H1 (cell line): ENCODE data around the gene CEP128. TPM values are rescaled to one million over a fixed set of nuclear protein-coding genes. Genes with fewer than 3 reads are reported as not detected.
"Not testable (repeated sequence)": the region's sequence is repeated elsewhere in the genome, so short reads cannot be mapped to it uniquely, and the experiment has no call there.

Experiments
- CTCF ChIA-PET: fragments of 300-600 bp; sonication (Branson Sonifier 250); formaldehyde crosslinking; loops from one replicate; lab custom pipeline; 2021; ENCODE audit not compliant: partially characterized antibody; lab: Charles Lee
- POLR2A ChIA-PET: fragments of 300-600 bp; sonication (Branson Sonifier 250); formaldehyde crosslinking; loops from one replicate; lab custom pipeline; 2021; ENCODE audit warnings: inconsistent platforms; ENCODE audit not compliant: partially characterized antibody; lab: Charles Lee
- DNase-seq, 2 experiments: peaks; one replicate each; pipeline versions ENCODE4 v3.0.0 to v3.0.0-alpha.2; 2010 to 2022; ENCODE audit warnings: low spot score in 2 of 2, low read depth in 1 of 2, mixed read lengths in 1 of 2
- FAIRE-seq: peaks from 2 replicates; lab custom pipeline; 2011; peaks lifted over from hg19 to GRCh38; lab: Jason Lieb, UNC
- H2AFZ ChIP-seq: 2 replicates; pipeline ENCODE4 v1.8.1; 2012; ENCODE audit warnings: low read length, inconsistent platforms
- H2AK5ac ChIP-seq: 2 replicates; pipeline ENCODE4 v1.6.1; 2013; ENCODE audit warnings: low read depth, low read length
- H2BK120ac ChIP-seq: replicated peaks from 2 replicates; pipeline ENCODE3; 2013; ENCODE audit warnings: low read depth, low read length, inconsistent platforms
- H2BK12ac ChIP-seq: 2 replicates; pipeline ENCODE4 v1.6.1; 2013; ENCODE audit warnings: low read depth, low read length
- H2BK15ac ChIP-seq: 2 replicates; pipeline ENCODE4 v1.6.1; 2013; ENCODE audit warnings: low read length
- H2BK20ac ChIP-seq: 2 replicates; pipeline ENCODE4 v1.6.1; 2013; ENCODE audit warnings: low read length
- H2BK5ac ChIP-seq: 2 replicates; pipeline ENCODE4 v1.6.1; 2013; ENCODE audit warnings: low read depth, low read length
- H3K14ac ChIP-seq: 2 replicates; pipeline ENCODE4 v1.6.1; 2013; ENCODE audit warnings: inconsistent platforms; ENCODE audit not compliant: insufficient read length
- H3K18ac ChIP-seq: 2 replicates; pipeline ENCODE4 v1.6.1; 2013; ENCODE audit warnings: low read length; ENCODE audit errors: extremely low read depth
- H3K23ac ChIP-seq: 2 replicates; pipeline ENCODE4 v1.6.1; 2013; ENCODE audit warnings: inconsistent platforms; ENCODE audit not compliant: insufficient read length
- H3K23me2 ChIP-seq: 2 replicates; pipeline ENCODE4 v1.6.1; 2013; ENCODE audit warnings: low read depth, low read length
- H3K27ac ChIP-seq: 2 replicates; pipeline ENCODE4 v1.6.1; 2011; ENCODE audit warnings: low read depth, low read length, inconsistent platforms
- H3K27me3 ChIP-seq, 4 experiments: replicated peaks in 1 of 4; 1 replicate in 1 of 4; 2 replicates in 3 of 4; pipeline versions ENCODE4 v1.6.1 to v1.8.1; 2011 to 2013; ENCODE audit warnings: low read length in 3 of 4, mild to moderate bottlenecking in 3 of 4, inconsistent platforms in 2 of 4, mixed read lengths in 2 of 4, moderate library complexity in 1 of 4; ENCODE audit not compliant: control insufficient read depth in 3 of 4, insufficient read depth in 3 of 4; ENCODE audit errors: extremely low read depth in 1 of 4
- H3K36me3 ChIP-seq, 4 experiments: 2 replicates each; pipeline versions ENCODE4 v1.6.1 to v1.8.1; 2011 to 2013; ENCODE audit warnings: mild to moderate bottlenecking in 4 of 4, low read length in 3 of 4, moderate library complexity in 2 of 4, control low read depth in 1 of 4, inconsistent platforms in 1 of 4; ENCODE audit not compliant: insufficient read depth in 4 of 4, control insufficient read depth in 2 of 4
- H3K4ac ChIP-seq: replicated peaks from 2 replicates; pipeline ENCODE3; 2013; ENCODE audit warnings: low read length, low read depth, mixed read lengths, inconsistent platforms; ENCODE audit not compliant: insufficient read length
- H3K4me1 ChIP-seq, 4 experiments: replicated peaks in 1 of 4; 1 replicate in 1 of 4; 2 replicates in 3 of 4; pipeline versions ENCODE4 v1.6.1 to v1.8.1; 2011 to 2013; ENCODE audit warnings: low read length in 3 of 4, inconsistent platforms in 2 of 4, mixed read lengths in 1 of 4; ENCODE audit not compliant: insufficient read depth in 4 of 4, control insufficient read depth in 3 of 4
- H3K4me2 ChIP-seq, 2 experiments: 2 replicates each; pipeline versions ENCODE4 v1.6.1 to v1.8.1; 2011 to 2013; ENCODE audit warnings: low read depth in 2 of 2, low read length in 2 of 2, control low read depth in 1 of 2, inconsistent platforms in 1 of 2, mild to moderate bottlenecking in 1 of 2; ENCODE audit not compliant: insufficient read depth in 1 of 2
- H3K4me3 ChIP-seq, 4 experiments: fragments of 200-600, 300-600 bp in 1 of 4; sonication (generic), shearing (Covaris generic), sonication (Bioruptor Twin) in 1 of 4; 2 replicates each; pipeline versions ENCODE4 v1.5.1 to v1.8.1; 2011 to 2016; ENCODE audit warnings: low read length in 4 of 4, low read depth in 3 of 4, control low read depth in 2 of 4, inconsistent platforms in 2 of 4, mild to moderate bottlenecking in 2 of 4, mixed read lengths in 1 of 4, moderate library complexity in 1 of 4; ENCODE audit not compliant: insufficient read depth in 2 of 4; ENCODE audit errors: extremely low read depth in 1 of 4
- H3K56ac ChIP-seq: replicated peaks from 2 replicates; pipeline ENCODE3; 2013; ENCODE audit warnings: low read depth, mild to moderate bottlenecking, mixed read lengths, low read length, inconsistent platforms; ENCODE audit not compliant: insufficient read length
- H3K79me1 ChIP-seq: 2 replicates; pipeline ENCODE4 v1.6.1; 2013; ENCODE audit warnings: low read depth, low read length, control low read depth
- H3K79me2 ChIP-seq, 2 experiments: 2 replicates each; pipeline versions ENCODE4 v1.6.1 to v1.8.1; 2012 to 2013; ENCODE audit warnings: low read length in 2 of 2, mild to moderate bottlenecking in 2 of 2, inconsistent platforms in 1 of 2; ENCODE audit not compliant: insufficient read depth in 2 of 2, control insufficient read depth in 1 of 2
- H3K9ac ChIP-seq, 4 experiments: replicated peaks in 1 of 4; 1 replicate in 1 of 4; 2 replicates in 3 of 4; pipeline versions ENCODE4 v1.6.1 to v1.8.1; 2011 to 2013; ENCODE audit warnings: low read depth in 3 of 4, low read length in 3 of 4, control low read depth in 2 of 4, mild to moderate bottlenecking in 2 of 4, moderate library complexity in 2 of 4, inconsistent platforms in 1 of 4; ENCODE audit errors: extremely low read depth in 1 of 4
- H3K9me3 ChIP-seq, 2 experiments: 2 replicates each; pipeline versions ENCODE4 v1.6.1 to v1.8.1; 2012 to 2013; ENCODE audit warnings: mild to moderate bottlenecking in 2 of 2, moderate library complexity in 2 of 2, control low read depth in 1 of 2, inconsistent platforms in 1 of 2, low read depth in 1 of 2, low read length in 1 of 2, mixed read lengths in 1 of 2; ENCODE audit not compliant: insufficient read depth in 2 of 2
- H4K20me1 ChIP-seq, 2 experiments: replicated peaks in 1 of 2; 2 replicates each; pipeline versions ENCODE3 to v1.8.1; 2011 to 2013; ENCODE audit warnings: inconsistent platforms in 2 of 2, low read length in 2 of 2, mild to moderate bottlenecking in 1 of 2; ENCODE audit not compliant: insufficient read depth in 2 of 2, control insufficient read depth in 1 of 2
- H4K5ac ChIP-seq: 2 replicates; pipeline ENCODE4 v1.6.1; 2013; ENCODE audit warnings: low read length, low read depth, mixed read lengths, inconsistent platforms; ENCODE audit not compliant: insufficient read length
- H4K8ac ChIP-seq: 2 replicates; pipeline ENCODE4 v1.8.0; 2013; ENCODE audit warnings: mild to moderate bottlenecking, moderate library complexity, low read length, inconsistent platforms; ENCODE audit not compliant: insufficient read depth; ENCODE audit errors: extremely low read depth
- H4K91ac ChIP-seq: replicated peaks from 2 replicates; pipeline ENCODE3; 2013; ENCODE audit warnings: low read length, mixed read lengths, inconsistent platforms; ENCODE audit not compliant: insufficient read length
- CHD1 ChIP-seq: IDR thresholded peaks from 2 replicates; pipeline ENCODE4 v1.6.1; 2012; ENCODE audit warnings: low read depth, low read length, improper control_type of control experiment
- PHF8 ChIP-seq: fragments of 200-600 bp; sonication (generic); conservative IDR thresholded peaks from 2 replicates; pipeline ENCODE4 v1.7.1; 2012; ENCODE audit warnings: low read depth, mild to moderate bottlenecking, inconsistent platforms, low read length, moderate library complexity
- RBBP5 ChIP-seq: IDR thresholded peaks from 2 replicates; pipeline ENCODE4 v1.7.1; 2012; ENCODE audit warnings: low read depth, mild to moderate bottlenecking, inconsistent platforms, low read length, moderate library complexity, borderline replicate concordance
- SIX5 ChIP-seq: IDR thresholded peaks from 2 replicates; pipeline ENCODE4 v1.6.1; 2011; ENCODE audit warnings: mild to moderate bottlenecking, low read depth, low read length
- TAF7 ChIP-seq: optimal IDR thresholded peaks from 2 replicates; pipeline ENCODE3; 2011; ENCODE audit warnings: low read depth, mild to moderate bottlenecking, inconsistent platforms, low read length, moderate library complexity, borderline replicate concordance
- TEAD4 ChIP-seq: IDR thresholded peaks from 2 replicates; pipeline ENCODE4 v1.6.1; 2012; ENCODE audit warnings: low read depth, low read length, inconsistent platforms, mixed read lengths
- WGBS, 2 experiments: shearing (Covaris generic) in 1 of 2; methylation state at CpG; one replicate each; pipeline versions ENCODE4 v1.1.6 to v1.1.7; 2013 to 2015; ENCODE audit warnings: low lambda C conversion rate in 2 of 2, mixed read lengths in 2 of 2, inconsistent platforms in 1 of 2, low coverage in 1 of 2, missing lambda C conversion rate in 1 of 2; ENCODE audit not compliant: insufficient replicate concordance in 2 of 2, insufficient coverage in 1 of 2, insufficient read length in 1 of 2; ENCODE audit errors: extremely low coverage in 1 of 2, missing lambda C conversion rate in 1 of 2; 5-methylcytosine and 5-hydroxymethylcytosine counted together
- polyA plus RNA-seq, 7 experiments: library from polyadenylated mRNA; depleted of rRNA in 3 of 7; stranded (reverse) in 5 of 7; unstranded in 2 of 7; fragments of >200 nt in 5 of 7; fragments of 200-250 nt in 2 of 7; gene quantifications; 1 replicate in 5 of 7; 2 replicates in 1 of 7; 4 replicates in 1 of 7; pipeline versions ENCODE4 v1.2.1 to v1.2.3, GENCODE V29; 2011 to 2013; ENCODE audit warnings: missing spikeins in 2 of 7, mixed read lengths in 2 of 7
- total RNA-seq: library from RNA; stranded (reverse); fragmentation: NEBNext Ultra II Directional; extraction: Animal tissue kit (Norgen Biotek cat#: 25700); gene quantifications from 2 replicates; pipeline ENCODE4 v1.2.1, GENCODE V29; 2021
- TF ChIP-seq, protein P1 (sequence below): IDR thresholded peaks from 2 replicates; pipeline ENCODE4 v1.6.1; 2012; ENCODE audit warnings: low read length, inconsistent platforms

The CEP128 gene
- total and polyA plus RNA-seq, 2 of the 8 experiments (the other 6 are each of a cell fraction or from before 2014, with no cell fraction given) = 1.9 to 17.0 TPM

DNA sequence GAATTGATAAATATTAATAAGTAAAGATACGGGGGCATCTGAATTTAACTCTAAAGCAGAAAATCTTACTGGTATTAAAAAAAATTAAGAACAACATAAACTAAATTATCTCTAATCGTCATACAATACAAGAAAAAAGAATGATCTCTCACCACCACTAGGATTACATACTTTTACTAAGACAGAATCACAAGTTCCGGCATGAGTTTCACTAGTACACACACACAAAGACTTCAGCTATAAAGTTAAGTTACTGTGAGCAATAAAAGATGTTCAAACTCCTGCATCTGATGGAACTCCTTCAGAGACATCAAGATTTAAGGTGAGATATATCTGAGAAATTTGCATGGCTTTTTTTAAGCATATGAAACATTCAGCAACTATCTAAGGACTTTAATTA lies 21.9 kb downstream of the CEP128 start (continued):
- TF ChIP-seq, protein P1, sequence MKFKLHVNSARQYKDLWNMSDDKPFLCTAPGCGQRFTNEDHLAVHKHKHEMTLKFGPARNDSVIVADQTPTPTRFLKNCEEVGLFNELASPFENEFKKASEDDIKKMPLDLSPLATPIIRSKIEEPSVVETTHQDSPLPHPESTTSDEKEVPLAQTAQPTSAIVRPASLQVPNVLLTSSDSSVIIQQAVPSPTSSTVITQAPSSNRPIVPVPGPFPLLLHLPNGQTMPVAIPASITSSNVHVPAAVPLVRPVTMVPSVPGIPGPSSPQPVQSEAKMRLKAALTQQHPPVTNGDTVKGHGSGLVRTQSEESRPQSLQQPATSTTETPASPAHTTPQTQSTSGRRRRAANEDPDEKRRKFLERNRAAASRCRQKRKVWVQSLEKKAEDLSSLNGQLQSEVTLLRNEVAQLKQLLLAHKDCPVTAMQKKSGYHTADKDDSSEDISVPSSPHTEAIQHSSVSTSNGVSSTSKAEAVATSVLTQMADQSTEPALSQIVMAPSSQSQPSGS = no peak
- TF ChIP-seq RBBP5 (no peak), CHD1 (no peak), SIX5 (no peak), TEAD4 (no peak), TAF7 (no peak), PHF8 (no peak)
- TF ChIP-seq, all 59 proteins: peak for 0

DNA sequence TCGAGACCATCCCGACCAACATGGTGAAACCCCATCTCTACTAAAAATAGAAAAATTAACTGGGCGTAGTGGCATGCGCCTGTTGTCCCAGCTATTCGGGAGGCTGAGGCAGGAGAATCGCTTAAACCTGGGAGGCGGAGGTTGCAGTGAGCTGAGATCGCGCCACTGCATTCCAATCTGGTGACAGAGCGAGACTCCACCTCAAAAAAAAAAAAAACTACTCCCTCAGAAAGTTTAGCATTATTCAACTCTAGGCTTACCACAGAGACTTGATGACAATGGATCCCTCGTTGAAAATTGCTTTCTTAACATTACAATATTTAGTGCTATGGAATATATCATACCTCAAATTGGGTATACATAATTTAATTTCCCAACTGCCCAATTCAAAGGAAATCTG lies 29.5 kb downstream of the CEP128 start:
- H3K27ac ChIP-seq, H2BK5ac ChIP-seq, H3K27me3 ChIP-seq, H3K4me2 ChIP-seq, H2BK20ac ChIP-seq, H4K5ac ChIP-seq, H2BK120ac ChIP-seq, H3K36me3 ChIP-seq, H3K79me2 ChIP-seq, DNase-seq, H2AFZ ChIP-seq, FAIRE-seq, H3K18ac ChIP-seq, H2AK5ac ChIP-seq, H2BK12ac ChIP-seq, H2BK15ac ChIP-seq, H3K56ac ChIP-seq, H3K9ac ChIP-seq, H3K4ac ChIP-seq, H3K4me3 ChIP-seq, H3K9me3 ChIP-seq, H3K79me1 ChIP-seq, H4K91ac ChIP-seq, H3K14ac ChIP-seq, H4K20me1 ChIP-seq, H4K8ac ChIP-seq, H3K23me2 ChIP-seq, POLR2A ChIA-PET, H3K4me1 ChIP-seq, H3K23ac ChIP-seq: not testable (repeated sequence)
- CTCF ChIA-PET = interaction anchor here (0.7 to 3.2 kb wide), 2 partner anchors 15 to 453 kb away, joined by 3 to 12 read pairs; no protein-coding TSS in a partner anchor
- WGBS, 2 experiments = 95% methylated on average over 11 of the region's 11 CpGs; no CpG with 5 or more reads in 1 of the 2 experiments
